GM23338 (cell line): ENCODE results near the gene TMEM208. TPM values are rescaled to one million over a fixed set of nuclear protein-coding genes. Genes with fewer than 3 reads are reported as not detected.
A peak's percentile ranks its signal among the peaks of the same experiment; 100 is the strongest.

Experiments used
- ATAC-seq: fragments of 200-7000 bp; cut with Tn5 transposase; 3 replicates; pipeline ENCODE4 v1.9.1; 2020
- DNase-seq: peaks from one replicate; pipeline ENCODE4 v3.0.0-alpha.2; 2015; ENCODE audit warnings: low spot score
- H2AFZ ChIP-seq: fragments of 200-600 bp; sonication (generic); 2 replicates; pipeline ENCODE4 v1.8.0; 2016; ENCODE audit warnings: antibody characterized with exemption, mild to moderate bottlenecking, moderate library complexity
- H3F3A ChIP-seq: fragments of 200-600 bp; sonication (generic); replicated peaks from 2 replicates; pipeline ENCODE4 v1.8.0; 2017; ENCODE audit warnings: antibody characterized with exemption, mixed run types, low read depth
- H3K27ac ChIP-seq: fragments of 200-600 bp; sonication (generic); 2 replicates; pipeline ENCODE4 v1.6.1; 2016; ENCODE audit warnings: low read depth
- H3K27me3 ChIP-seq: fragments of 200-600 bp; sonication (generic); 2 replicates; pipeline ENCODE4 v1.8.0; 2016; ENCODE audit warnings: mild to moderate bottlenecking, mixed run types, moderate library complexity; ENCODE audit not compliant: insufficient read depth
- H3K36me3 ChIP-seq: fragments of 200-600 bp; sonication (generic); 2 replicates; pipeline ENCODE4 v1.8.0; 2016; ENCODE audit warnings: mild to moderate bottlenecking; ENCODE audit not compliant: insufficient read depth
- H3K4me1 ChIP-seq: fragments of 200-600 bp; sonication (generic); 2 replicates; pipeline ENCODE4 v1.8.0; 2016; ENCODE audit warnings: mild to moderate bottlenecking, moderate library complexity; ENCODE audit not compliant: insufficient read depth
- H3K4me2 ChIP-seq: fragments of 200-600 bp; sonication (generic); 2 replicates; pipeline ENCODE4 v1.7.1; 2017; ENCODE audit warnings: mixed run types
- H3K4me3 ChIP-seq: fragments of 200-600 bp; sonication (generic); 2 replicates; pipeline ENCODE4 v1.6.1; 2016; ENCODE audit warnings: mixed run types
- H3K79me2 ChIP-seq: fragments of 200-600 bp; sonication (generic); replicated peaks from 2 replicates; pipeline ENCODE4 v1.8.0; 2017; ENCODE audit warnings: mild to moderate bottlenecking; ENCODE audit not compliant: insufficient read depth
- H3K9me2 ChIP-seq: fragments of 200-600 bp; sonication (generic); 2 replicates; pipeline ENCODE4 v1.8.0; 2017; ENCODE audit not compliant: insufficient read depth
- H4K20me1 ChIP-seq: fragments of 200-600 bp; sonication (generic); replicated peaks from 2 replicates; pipeline ENCODE4 v1.8.0; 2017; ENCODE audit warnings: mild to moderate bottlenecking; ENCODE audit not compliant: insufficient read depth
- H3K27ac Mint-ChIP-seq: 2 replicates; pipeline ENCODE4 v1.8.0; 2020; ENCODE audit warnings: inconsistent platforms, mild to moderate bottlenecking, moderate library complexity, mixed read lengths
- H3K27me3 Mint-ChIP-seq: 3 replicates; pipeline ENCODE4 v1.8.0; 2022; ENCODE audit warnings: low read depth, mild to moderate bottlenecking, moderate library complexity, mixed read lengths, inconsistent platforms; ENCODE audit not compliant: insufficient read depth, poor library complexity
- H3K36me3 Mint-ChIP-seq: 3 replicates; pipeline ENCODE4 v1.8.0; 2021; ENCODE audit warnings: low read depth, mild to moderate bottlenecking, inconsistent platforms, moderate library complexity, mixed read lengths
- H3K4me1 Mint-ChIP-seq: 3 replicates; pipeline ENCODE4 v1.8.0; 2020; ENCODE audit warnings: mild to moderate bottlenecking, inconsistent platforms, mixed read lengths
- H3K4me3 Mint-ChIP-seq: 3 replicates; pipeline ENCODE4 v1.8.0; 2021; ENCODE audit warnings: moderate library complexity, mild to moderate bottlenecking, inconsistent platforms, mixed read lengths
- H3K9me3 Mint-ChIP-seq: 3 replicates; pipeline ENCODE4 v1.8.0; 2020; ENCODE audit warnings: moderate library complexity, mild to moderate bottlenecking, inconsistent platforms, mixed read lengths
- CREB1 ChIP-seq: fragments of 250-450 bp; sonication (Bioruptor Pico); IDR thresholded peaks from 2 replicates; pipeline ENCODE4 v1.5.0; 2020; ENCODE audit warnings: low read depth, mild to moderate bottlenecking, moderate library complexity
- EZH2phosphoT487 ChIP-seq: fragments of 200-600 bp; sonication (generic); IDR thresholded peaks from one replicate; pipeline ENCODE4 v1.8.1; 2018; ENCODE audit warnings: antibody characterized with exemption; ENCODE audit not compliant: unreplicated experiment
- NANOG ChIP-seq: IDR thresholded peaks from 2 replicates; pipeline ENCODE4 v1.6.1; 2016; ENCODE audit warnings: antibody characterized with exemption, borderline replicate concordance
- ZNF331 ChIP-seq: fragments of 250-450 bp; sonication (Bioruptor Pico); IDR thresholded peaks from 2 replicates; pipeline ENCODE4 v1.5.0; 2020; ENCODE audit warnings: low read depth, mild to moderate bottlenecking, moderate library complexity
- polyA plus RNA-seq: library from polyadenylated mRNA; unstranded; fragments of >200 nt; fragmentation: Nextera tagmentation; extraction: Ambion mirVana; gene quantifications from 2 replicates; pipeline ENCODE4 v1.2.1, GENCODE V29; 2016
- total RNA-seq: library from RNA; depleted of rRNA; stranded (reverse); fragments of >200 nt; shearing (Covaris generic); gene quantifications from 2 replicates; pipeline ENCODE4 v1.2.3, GENCODE V29; 2014
- TF ChIP-seq, protein P1 (sequence below), 2 experiments: fragments of 200-600 bp in 1 of 2; sonication (generic) in 1 of 2; conservative IDR thresholded peaks; 2 replicates each; pipeline versions ENCODE4 v1.5.1 to v1.6.1; 2016 to 2017; ENCODE audit warnings: antibody characterized with exemption in 2 of 2, low read depth in 2 of 2, mild to moderate bottlenecking in 2 of 2, moderate library complexity in 1 of 2
- TF ChIP-seq, protein P2 (sequence below): IDR thresholded peaks from 2 replicates; pipeline ENCODE4 v1.6.1; 2016; ENCODE audit warnings: antibody characterized with exemption

TMEM208 gene
- total and polyA plus RNA-seq, 2 experiments from 2014 or later: 23.2 to 82.3 TPM

DNA sequence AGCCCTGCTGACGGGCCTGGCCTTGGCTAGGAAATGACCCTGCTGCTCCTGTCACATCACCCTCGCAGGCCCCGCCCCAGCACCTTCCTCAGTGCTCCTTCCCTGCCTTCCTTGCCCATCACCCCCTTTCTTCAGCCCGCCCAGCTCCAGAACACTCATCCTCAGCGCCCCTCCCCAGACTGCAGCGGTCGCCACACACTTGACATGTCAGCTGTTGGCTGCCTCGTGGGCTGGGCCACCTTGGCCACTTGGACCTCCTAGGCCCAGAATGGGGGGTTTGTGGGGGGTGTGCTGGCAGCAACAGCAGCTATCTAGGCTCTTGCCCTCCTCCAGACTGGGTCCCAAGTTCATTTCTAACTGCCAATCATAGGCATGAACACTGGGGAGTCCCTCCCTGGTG lies 17.4 kb upstream of the TMEM208 start:
- Histone ChIP-seq H3K27ac (no peak overlapping the region), H3K79me2 (no peaks in the 10 kb centered on the region), H4K20me1 (no peaks in the 10 kb centered on the region; the same call in 1 of the 2 replicates), H2AFZ (no peak overlapping the region), H3K27me3 (no peaks in the 10 kb centered on the region), H3K4me1 (no peaks in the 10 kb centered on the region), H3F3A (no peaks in the 10 kb centered on the region), H3K4me3 (no peak overlapping the region), H3K9me2 (no peaks in the 10 kb centered on the region), H3K4me2 (no peak overlapping the region), H3K36me3 (no peaks in the 10 kb centered on the region)
- Mint-ChIP-seq H3K4me3 (no peak overlapping the region), H3K9me3 (no peaks in the 10 kb centered on the region), H3K4me1 (peaks cover 5% of the 10 kb centered on the region; the same call in 2 of the 3 replicates), H3K27ac (no peak overlapping the region), H3K27me3 (peaks cover 12% of the 10 kb centered on the region), H3K36me3 (no peaks in the 10 kb centered on the region)
- DNase-seq: no peak
- ATAC-seq: no peak
- TF ChIP-seq EZH2phosphoT487 (no peak), CREB1 (CRISPR knock-in tag) (no peak)

DNA sequence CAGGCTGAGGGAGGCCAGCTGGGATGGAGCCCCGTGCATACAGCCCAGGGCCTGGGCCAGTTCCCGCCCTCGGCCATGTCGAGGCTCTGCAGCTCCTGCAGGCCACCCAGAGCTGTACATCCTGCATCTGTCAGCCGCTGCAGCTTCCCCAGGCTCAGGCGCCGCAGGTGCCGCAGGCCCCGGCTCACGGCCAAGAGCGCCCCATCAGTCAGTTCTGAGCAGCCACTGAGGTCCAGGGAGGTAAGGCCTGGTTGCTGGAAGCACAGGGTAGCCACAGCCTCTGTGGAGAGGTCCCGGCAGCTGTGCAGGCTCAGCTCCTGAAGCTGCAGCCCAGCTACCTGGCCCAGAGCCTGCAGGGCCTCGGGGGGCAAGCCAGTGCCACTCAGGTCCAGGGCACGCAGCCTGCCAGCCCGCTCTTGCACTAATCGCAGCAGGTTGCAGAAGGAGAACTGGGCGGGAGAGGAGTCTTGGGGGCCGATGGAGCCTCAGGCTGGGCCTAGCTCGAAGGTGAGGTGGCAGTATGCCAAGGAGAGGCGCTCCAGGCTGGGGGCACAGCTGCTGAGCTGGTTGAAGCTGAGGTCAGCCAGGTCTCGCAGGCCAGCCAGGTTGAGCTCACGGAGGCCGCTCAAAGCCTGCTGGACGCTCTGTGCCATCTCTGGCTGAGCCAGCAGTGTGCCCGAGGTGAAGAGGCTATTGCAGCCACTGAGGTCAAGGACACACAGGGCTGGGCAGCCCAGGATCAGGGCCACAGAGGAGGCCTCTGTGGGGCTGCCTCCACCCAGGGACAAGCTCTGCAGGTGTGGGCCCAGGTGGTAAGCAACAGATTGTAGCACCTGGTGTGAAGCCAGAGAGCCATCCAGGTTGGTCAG lies 16.6 kb upstream of the TMEM208 start:
- Histone ChIP-seq H3F3A (no peaks in the 10 kb centered on the region), H3K4me2 (no peak overlapping the region), H3K27me3 (no peaks in the 10 kb centered on the region), H3K4me1 (no peaks in the 10 kb centered on the region), H2AFZ (no peak overlapping the region), H3K79me2 (no peaks in the 10 kb centered on the region), H3K4me3 (no peak overlapping the region), H3K36me3 (no peaks in the 10 kb centered on the region), H4K20me1 (no peaks in the 10 kb centered on the region; the same call in 1 of the 2 replicates), H3K9me2 (no peaks in the 10 kb centered on the region), H3K27ac (no peak overlapping the region)
- Mint-ChIP-seq H3K4me1 (peaks cover 5% of the 10 kb centered on the region; the same call in 2 of the 3 replicates), H3K27me3 (peaks cover 12% of the 10 kb centered on the region), H3K4me3 (no peak overlapping the region), H3K36me3 (no peaks in the 10 kb centered on the region), H3K27ac (no peak overlapping the region), H3K9me3 (no peaks in the 10 kb centered on the region)
- TF ChIP-seq ZNF331 (CRISPR knock-in tag): no peak
- TF ChIP-seq, protein P1, sequence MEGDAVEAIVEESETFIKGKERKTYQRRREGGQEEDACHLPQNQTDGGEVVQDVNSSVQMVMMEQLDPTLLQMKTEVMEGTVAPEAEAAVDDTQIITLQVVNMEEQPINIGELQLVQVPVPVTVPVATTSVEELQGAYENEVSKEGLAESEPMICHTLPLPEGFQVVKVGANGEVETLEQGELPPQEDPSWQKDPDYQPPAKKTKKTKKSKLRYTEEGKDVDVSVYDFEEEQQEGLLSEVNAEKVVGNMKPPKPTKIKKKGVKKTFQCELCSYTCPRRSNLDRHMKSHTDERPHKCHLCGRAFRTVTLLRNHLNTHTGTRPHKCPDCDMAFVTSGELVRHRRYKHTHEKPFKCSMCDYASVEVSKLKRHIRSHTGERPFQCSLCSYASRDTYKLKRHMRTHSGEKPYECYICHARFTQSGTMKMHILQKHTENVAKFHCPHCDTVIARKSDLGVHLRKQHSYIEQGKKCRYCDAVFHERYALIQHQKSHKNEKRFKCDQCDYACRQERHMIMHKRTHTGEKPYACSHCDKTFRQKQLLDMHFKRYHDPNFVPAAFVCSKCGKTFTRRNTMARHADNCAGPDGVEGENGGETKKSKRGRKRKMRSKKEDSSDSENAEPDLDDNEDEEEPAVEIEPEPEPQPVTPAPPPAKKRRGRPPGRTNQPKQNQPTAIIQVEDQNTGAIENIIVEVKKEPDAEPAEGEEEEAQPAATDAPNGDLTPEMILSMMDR (conservative IDR thresholded peaks at IDR 0.05; ENCODE audit: low read depth in 2 of 2): peak in 1 of 2 experiments; percentile 40; a peak in 2 of 4 replicates
- ATAC-seq (peak; percentile 62), DNase-seq (peak; percentile 65)

DNA sequence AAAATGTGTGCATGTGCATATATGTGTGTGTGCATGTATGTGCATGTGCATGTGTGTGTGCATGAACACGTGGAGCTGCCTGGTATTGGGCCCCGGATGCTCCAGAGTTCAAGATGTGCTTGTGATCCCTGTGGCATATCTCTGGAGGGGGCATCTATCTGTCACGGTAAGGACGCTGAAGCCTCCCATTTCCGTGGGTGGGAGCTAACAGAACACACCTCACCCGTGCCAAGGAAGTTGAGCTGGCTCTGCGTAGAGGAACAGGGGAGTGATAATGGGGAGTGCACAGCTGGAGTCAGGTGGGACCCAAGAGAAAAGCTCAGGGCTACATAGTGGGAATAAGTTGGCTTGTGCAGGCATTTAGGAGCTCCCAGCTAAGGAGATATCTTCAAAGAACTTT lies 15.3 kb upstream of the TMEM208 start:
- no peak for TF ChIP-seq NANOG
- TF ChIP-seq, protein P2, sequence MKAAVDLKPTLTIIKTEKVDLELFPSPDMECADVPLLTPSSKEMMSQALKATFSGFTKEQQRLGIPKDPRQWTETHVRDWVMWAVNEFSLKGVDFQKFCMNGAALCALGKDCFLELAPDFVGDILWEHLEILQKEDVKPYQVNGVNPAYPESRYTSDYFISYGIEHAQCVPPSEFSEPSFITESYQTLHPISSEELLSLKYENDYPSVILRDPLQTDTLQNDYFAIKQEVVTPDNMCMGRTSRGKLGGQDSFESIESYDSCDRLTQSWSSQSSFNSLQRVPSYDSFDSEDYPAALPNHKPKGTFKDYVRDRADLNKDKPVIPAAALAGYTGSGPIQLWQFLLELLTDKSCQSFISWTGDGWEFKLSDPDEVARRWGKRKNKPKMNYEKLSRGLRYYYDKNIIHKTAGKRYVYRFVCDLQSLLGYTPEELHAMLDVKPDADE: no peak
- no peak for DNase-seq
- Histone ChIP-seq H3F3A (no peaks in the 10 kb centered on the region), H3K79me2 (no peaks in the 10 kb centered on the region), H2AFZ (no peak overlapping the region), H3K4me1 (no peaks in the 10 kb centered on the region), H3K27me3 (no peaks in the 10 kb centered on the region), H3K9me2 (no peaks in the 10 kb centered on the region), H3K27ac (no peak overlapping the region), H3K4me3 (no peak overlapping the region), H4K20me1 (no peaks in the 10 kb centered on the region; the same call in 1 of the 2 replicates), H3K36me3 (no peaks in the 10 kb centered on the region), H3K4me2 (no peak overlapping the region)
- ATAC-seq: no peak
- H3K27me3 Mint-ChIP-seq: peaks cover 17% of the 10 kb centered on the region
- no peaks in the 10 kb centered on the region for H3K9me3 Mint-ChIP-seq
- H3K27ac Mint-ChIP-seq: no peak overlapping the region
- peaks cover 7% of the 10 kb centered on the region for H3K4me1 Mint-ChIP-seq
- no peaks in the 10 kb centered on the region for H3K36me3 Mint-ChIP-seq
- no peak overlapping the region for H3K4me3 Mint-ChIP-seq
